Gastrocnemius medialis (tissue), 4 donors: ENCODE results near the gene ATF6.

Experiments used
- POLR2A ChIP-seq, 2 donors: fragments of 450-650 bp; IDR thresholded peaks; one replicate each; pipeline ENCODE4 v1.6.1; 2017; ENCODE audit warnings: antibody characterized with exemption in 2 of 2, mild to moderate bottlenecking in 2 of 2, moderate library complexity in 2 of 2
- TF ChIP-seq, protein P1 (sequence below), 5 experiments: fragments of 450-650 bp in 3 of 5; fragments of 200-600 bp in 2 of 5; sonication (generic) in 2 of 5; IDR thresholded peaks in 4 of 5; conservative IDR thresholded peaks in 1 of 5; 1 replicate in 4 of 5; 2 replicates in 1 of 5; pipeline ENCODE4 v1.5.1; 2016 to 2019; ENCODE audit warnings: antibody characterized with exemption in 5 of 5, mild to moderate bottlenecking in 3 of 5, moderate library complexity in 3 of 5

DNA sequence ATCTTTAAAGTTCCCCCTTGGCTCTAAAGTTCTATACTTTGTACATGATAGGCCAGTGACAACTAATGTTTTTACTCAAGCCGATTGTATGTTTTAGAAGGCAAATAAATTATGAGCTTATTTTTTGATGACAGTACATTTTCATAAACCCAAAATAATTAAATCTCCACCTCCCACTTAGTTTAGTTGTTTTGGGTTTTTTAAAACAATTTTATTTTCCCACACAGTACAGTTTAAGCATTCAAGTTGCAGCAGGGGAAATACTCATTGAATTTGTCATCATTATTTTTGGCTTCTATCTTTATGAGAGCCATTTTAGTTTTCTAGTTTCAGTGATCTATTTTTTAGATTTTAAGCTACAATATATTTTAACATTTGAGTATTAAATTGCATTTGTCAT lies 163.9 kb downstream of the ATF6 start:
- TF ChIP-seq, protein P1, sequence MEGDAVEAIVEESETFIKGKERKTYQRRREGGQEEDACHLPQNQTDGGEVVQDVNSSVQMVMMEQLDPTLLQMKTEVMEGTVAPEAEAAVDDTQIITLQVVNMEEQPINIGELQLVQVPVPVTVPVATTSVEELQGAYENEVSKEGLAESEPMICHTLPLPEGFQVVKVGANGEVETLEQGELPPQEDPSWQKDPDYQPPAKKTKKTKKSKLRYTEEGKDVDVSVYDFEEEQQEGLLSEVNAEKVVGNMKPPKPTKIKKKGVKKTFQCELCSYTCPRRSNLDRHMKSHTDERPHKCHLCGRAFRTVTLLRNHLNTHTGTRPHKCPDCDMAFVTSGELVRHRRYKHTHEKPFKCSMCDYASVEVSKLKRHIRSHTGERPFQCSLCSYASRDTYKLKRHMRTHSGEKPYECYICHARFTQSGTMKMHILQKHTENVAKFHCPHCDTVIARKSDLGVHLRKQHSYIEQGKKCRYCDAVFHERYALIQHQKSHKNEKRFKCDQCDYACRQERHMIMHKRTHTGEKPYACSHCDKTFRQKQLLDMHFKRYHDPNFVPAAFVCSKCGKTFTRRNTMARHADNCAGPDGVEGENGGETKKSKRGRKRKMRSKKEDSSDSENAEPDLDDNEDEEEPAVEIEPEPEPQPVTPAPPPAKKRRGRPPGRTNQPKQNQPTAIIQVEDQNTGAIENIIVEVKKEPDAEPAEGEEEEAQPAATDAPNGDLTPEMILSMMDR (IDR thresholded peaks at IDR 0.05 in 4 of 5, conservative IDR thresholded peaks at IDR 0.05 in 1 of 5), result no peak
- TF ChIP-seq POLR2A (IDR thresholded peaks at IDR 0.05), result no peak
